Measurements from ENCODE around the gene SYNE4.

The SYNE4 gene

GRCh38 chr19:35955881-35956634 is 52.6 kb downstream of the SYNE4 start:
- peaks cover 37% of the 10 kb centered on the region for H3K27me3 ChIP-seq
- H3K9me3 ChIP-seq, result no peaks in the 10 kb centered on the region
- H3K27ac ChIP-seq, result peak overlapping the region; percentile 91
- no peak for TF ChIP-seq CTCF (IDR thresholded peaks at IDR 0.05)
- H3K36me3 ChIP-seq, result no peaks in the 10 kb centered on the region
- peaks cover 80% of the 10 kb centered on the region in 2 experiments for H3K4me1 ChIP-seq (ENCODE audit: control insufficient read depth in 1 of 2, insufficient read depth in 1 of 2, low read depth in 1 of 2, low read length in 1 of 2)
- peak overlapping the region in 1 of 2 experiments; percentile 23 for H3K4me3 ChIP-seq (ENCODE audit: low read depth in 1 of 2, low read length in 1 of 2)
